T-cell (primary cell): ENCODE data around the gene CTNND2. TPM values are rescaled to one million over a fixed set of nuclear protein-coding genes. Genes with fewer than 3 reads are reported as not detected.

Source experiments
- ATAC-seq, 4 experiments: fragments of 200-7000 bp in 3 of 4; fragments of 150-1000 bp in 1 of 4; cut with Tn5 transposase; replicated peaks in 1 of 4; 1 replicate in 3 of 4; 2 replicates in 1 of 4; pipeline ENCODE4 v1.10.0; 2021; ENCODE audit warnings: moderate library complexity in 3 of 4, mild to moderate bottlenecking in 2 of 4, moderate number of reproducible peaks in 1 of 4
- CTCF ChIA-PET, 2 donors: fragments of 300-600 bp; sonication (Branson Sonifier 250); formaldehyde crosslinking; loops; one replicate each; lab custom pipeline; 2022; ENCODE audit warnings: antibody characterized with exemption in 2 of 2; lab: Charles Lee
- POLR2A ChIA-PET, 2 donors: fragments of 300-600 bp; sonication (Branson Sonifier 250); formaldehyde crosslinking; loops; one replicate each; lab custom pipeline; 2022; ENCODE audit warnings: antibody characterized with exemption in 2 of 2; lab: Charles Lee
- DNase-seq, 35 experiments: peaks; one replicate each; pipeline versions ENCODE4 v3.0.0 to v3.0.0-alpha.2; 2013 to 2023
- H3K27ac ChIP-seq: one replicate; pipeline ENCODE4 v1.5.1; 2013; ENCODE audit warnings: low read length
- H3K27me3 ChIP-seq, 2 experiments: replicated peaks in 1 of 2; 1 replicate in 1 of 2; 2 replicates in 1 of 2; pipeline versions ENCODE4 v1.6.1 to v1.7.0; 2013; ENCODE audit warnings: low read length in 1 of 2, mixed read lengths in 1 of 2; ENCODE audit not compliant: control insufficient read depth in 2 of 2, insufficient read depth in 2 of 2; ENCODE audit errors: extremely low read depth in 1 of 2
- H3K36me3 ChIP-seq, 2 donors: 1 replicate in 1 of 2; 2 replicates in 1 of 2; pipeline versions ENCODE4 v1.6.1 to v1.7.0; 2013; ENCODE audit warnings: low read length in 1 of 2; ENCODE audit not compliant: control insufficient read depth in 2 of 2, insufficient read depth in 1 of 2; ENCODE audit errors: extremely low read depth in 1 of 2
- H3K4me1 ChIP-seq, 2 experiments: 1 replicate in 1 of 2; 2 replicates in 1 of 2; pipeline versions ENCODE4 v1.6.1 to v1.7.0; 2013; ENCODE audit warnings: low read length in 2 of 2, mixed read lengths in 1 of 2; ENCODE audit not compliant: insufficient read depth in 2 of 2, control insufficient read depth in 1 of 2; ENCODE audit errors: extremely low read depth in 1 of 2
- H3K4me3 ChIP-seq, 2 donors: 1 replicate in 1 of 2; 2 replicates in 1 of 2; pipeline versions ENCODE4 v1.5.1 to v1.7.0; 2013; ENCODE audit warnings: mild to moderate bottlenecking in 2 of 2, low read length in 1 of 2, moderate library complexity in 1 of 2; ENCODE audit not compliant: control insufficient read depth in 1 of 2; ENCODE audit errors: extremely low read depth in 1 of 2
- H3K9me3 ChIP-seq: 2 replicates; pipeline ENCODE4 v1.7.0; 2013
- H3K27ac Mint-ChIP-seq, 2 donors: one replicate each; pipeline ENCODE4 v1.8.0; 2020 to 2021; ENCODE audit warnings: mild to moderate bottlenecking in 2 of 2, mixed read lengths in 2 of 2
- H3K27me3 Mint-ChIP-seq, 2 donors: one replicate each; pipeline ENCODE4 v1.8.0; 2021 to 2022; ENCODE audit warnings: mixed read lengths in 2 of 2
- H3K36me3 Mint-ChIP-seq: one replicate; pipeline ENCODE4 v1.8.0; 2021; ENCODE audit warnings: mixed read lengths
- H3K4me1 Mint-ChIP-seq, 3 donors: one replicate each; pipeline ENCODE4 v1.8.0; 2020 to 2022; ENCODE audit warnings: mixed read lengths in 3 of 3, mild to moderate bottlenecking in 1 of 3
- H3K4me3 Mint-ChIP-seq, 3 donors: one replicate each; pipeline ENCODE4 v1.8.0; 2020 to 2022; ENCODE audit warnings: mild to moderate bottlenecking in 3 of 3, mixed read lengths in 3 of 3, moderate library complexity in 3 of 3
- H3K9me3 Mint-ChIP-seq, 3 donors: one replicate each; pipeline ENCODE4 v1.8.0; 2020 to 2022; ENCODE audit warnings: mixed read lengths in 3 of 3
- WGBS: methylation state at CpG from one replicate; pipeline ENCODE4 v1.1.5; 2013; ENCODE audit warnings: missing lambda C conversion rate; ENCODE audit not compliant: insufficient coverage; 5-methylcytosine and 5-hydroxymethylcytosine counted together
- total RNA-seq, 35 experiments: library from RNA in 6 of 35; stranded (reverse) in 6 of 35; fragments of 120-200 nt in 1 of 35; gene quantifications; one replicate each; pipeline versions ENCODE4 v1.2.1 to v1.2.4 and lab custom pipeline; 2013 to 2026

Gene CTNND2
- total RNA-seq, 5 donors from 2014 or later (not counting 1 experiment from before 2014, with no cell fraction given), result 0.22 TPM; not detected in 4

DNA sequence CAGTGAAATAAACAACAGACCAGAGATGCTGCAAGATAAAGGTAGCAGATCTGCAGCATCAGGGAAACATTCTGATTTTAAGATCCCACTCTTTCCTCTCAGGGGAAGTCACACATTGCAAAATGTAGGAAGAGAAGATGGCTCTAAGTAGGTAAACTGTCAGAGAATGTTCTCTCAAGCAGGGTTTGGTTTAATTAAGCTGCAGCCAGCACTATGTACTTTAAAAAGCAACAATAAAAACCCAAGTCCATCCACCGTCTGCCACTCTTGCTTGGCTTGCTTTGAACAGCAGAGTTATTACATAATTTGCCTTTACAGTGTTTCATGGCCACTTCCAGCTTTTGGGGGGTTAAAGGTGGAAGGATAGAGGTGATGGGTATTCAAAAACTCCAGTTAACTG lies 800.0 kb downstream of the CTNND2 start:
- Mint-ChIP-seq H3K4me3 (no peak overlapping the region), H3K9me3 (no peaks in the 10 kb centered on the region), H3K27ac (no peak overlapping the region), H3K36me3 (no peaks in the 10 kb centered on the region), H3K27me3 (no peaks in the 10 kb centered on the region), H3K4me1 (no peaks in the 10 kb centered on the region)
- POLR2A ChIA-PET, result no interaction called here
- no peak overlapping the region for H3K27ac ChIP-seq
- CTCF ChIA-PET, result no interaction called here
- ATAC-seq (no peak), DNase-seq (no peak)
- WGBS, result no CpG with 5 or more reads among the region's 1 CpG
- no peaks in the 10 kb centered on the region for H3K4me1 ChIP-seq
- H3K27me3 ChIP-seq, result no peaks in the 10 kb centered on the region
- no peak overlapping the region for H3K4me3 ChIP-seq
- H3K9me3 ChIP-seq, result no peaks in the 10 kb centered on the region
- no peaks in the 10 kb centered on the region for H3K36me3 ChIP-seq

GRCh38 chr5:11084111-11084510 lies 820.1 kb downstream of the CTNND2 start:
- no peak for DNase-seq
- Histone ChIP-seq H3K36me3 (no peaks in the 10 kb centered on the region), H3K4me3 (no peak overlapping the region), H3K27me3 (peaks cover 0 to 2% of the 10 kb centered on the region in 2 experiments), H3K4me1 (no peaks in the 10 kb centered on the region), H3K9me3 (no peaks in the 10 kb centered on the region), H3K27ac (no peak overlapping the region)
- Mint-ChIP-seq H3K27ac (no peak overlapping the region), H3K36me3 (no peaks in the 10 kb centered on the region), H3K27me3 (peaks cover 3 to 6% of the 10 kb centered on the region in 2 donors), H3K4me3 (no peak overlapping the region), H3K9me3 (peaks cover 0 to 7% (median 3%) of the 10 kb centered on the region in 3 donors), H3K4me1 (no peaks in the 10 kb centered on the region)
- ChIA-PET POLR2A (no interaction called here), CTCF (no interaction called here)
- 71% methylated on average over 3 of the region's 3 CpGs for WGBS
- ATAC-seq, result no peak

GRCh38 chr5:11082404-11082945 lies 821.8 kb downstream of the CTNND2 start:
- H3K27me3 ChIP-seq, result peaks cover 1 to 2% of the 10 kb centered on the region in 2 experiments

DNA sequence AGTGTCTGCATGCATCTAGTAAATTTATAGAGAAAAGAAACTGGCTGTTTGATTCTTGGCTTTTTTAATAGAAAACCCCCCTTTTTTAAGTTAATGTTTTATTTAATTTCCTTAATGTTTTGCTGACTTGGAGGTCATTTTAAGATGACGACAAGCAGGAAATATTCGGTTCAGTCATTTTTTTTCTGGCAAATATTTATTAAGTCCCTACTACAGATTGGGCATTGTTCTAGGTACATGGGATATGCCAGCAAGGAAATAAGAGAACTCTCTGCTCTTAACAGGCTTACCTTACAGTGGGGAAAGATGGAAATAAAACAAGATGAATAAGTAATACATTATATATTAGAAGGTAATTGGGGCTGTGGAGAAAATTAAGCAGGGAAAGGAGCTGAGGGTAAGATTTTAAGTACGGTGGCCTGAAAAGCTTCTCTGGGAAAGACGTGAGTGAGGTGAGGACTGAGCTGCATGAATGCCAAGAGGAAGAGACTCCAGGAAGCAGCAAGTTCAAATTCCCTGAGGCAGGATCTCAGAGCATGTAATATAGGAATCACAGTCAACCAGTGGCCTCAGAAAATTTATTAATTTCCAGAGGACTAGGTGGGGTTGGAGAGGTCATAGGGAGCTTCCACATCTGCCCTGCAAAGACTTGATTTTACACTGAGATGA lies 827.2 kb downstream of the CTNND2 start:
- H3K4me3 Mint-ChIP-seq, result no peak overlapping the region
- H3K27ac Mint-ChIP-seq, result no peak overlapping the region
- H3K9me3 Mint-ChIP-seq, result no peaks in the 10 kb centered on the region
- H3K4me1 Mint-ChIP-seq, result no peaks in the 10 kb centered on the region
- CTCF ChIA-PET, result no interaction called here
- Histone ChIP-seq H3K27ac (no peak overlapping the region), H3K36me3 (no peaks in the 10 kb centered on the region), H3K4me1 (no peaks in the 10 kb centered on the region), H3K27me3 (peaks cover 2 to 5% of the 10 kb centered on the region in 2 experiments), H3K9me3 (no peaks in the 10 kb centered on the region), H3K4me3 (no peak overlapping the region)
- no peaks in the 10 kb centered on the region for H3K36me3 Mint-ChIP-seq
- POLR2A ChIA-PET, result no interaction called here
- peaks cover 7 to 13% of the 10 kb centered on the region in 2 donors for H3K27me3 Mint-ChIP-seq
- DNase-seq, result no peak
- ATAC-seq, result no peak
- 82% methylated on average over 2 of the region's 4 CpGs for WGBS

More at GRCh38 chr5:11082404-11082945, 821.8 kb downstream of the CTNND2 start:
- DNase-seq (no peak), ATAC-seq (no peak)
- no peaks in the 10 kb centered on the region for H3K36me3 ChIP-seq
- no peak overlapping the region for H3K4me3 ChIP-seq
- H3K9me3 ChIP-seq, result no peaks in the 10 kb centered on the region
- H3K4me1 Mint-ChIP-seq, result no peaks in the 10 kb centered on the region
- peaks cover 9 to 10% of the 10 kb centered on the region in 2 donors for H3K27me3 Mint-ChIP-seq
- H3K4me1 ChIP-seq, result no peaks in the 10 kb centered on the region
- H3K27ac Mint-ChIP-seq, result no peak overlapping the region
- no peaks in the 10 kb centered on the region for H3K36me3 Mint-ChIP-seq
- POLR2A ChIA-PET, result no interaction called here
- no peak overlapping the region for H3K4me3 Mint-ChIP-seq
- no peak overlapping the region for H3K27ac ChIP-seq
- CTCF ChIA-PET, result no interaction called here
- 91% methylated on average over 17 of the region's 21 CpGs for WGBS
- peaks cover 0 to 3% (median 0%) of the 10 kb centered on the region in 3 donors for H3K9me3 Mint-ChIP-seq

GRCh38 chr5:11075035-11075805 lies 829.0 kb downstream of the CTNND2 start:
- Mint-ChIP-seq H3K4me3 (no peak overlapping the region), H3K27ac (no peak overlapping the region), H3K27me3 (peaks cover 7 to 13% of the 10 kb centered on the region in 2 donors), H3K9me3 (peaks cover 3 to 5% (median 5%) of the 10 kb centered on the region in 3 donors), H3K4me1 (no peaks in the 10 kb centered on the region), H3K36me3 (no peaks in the 10 kb centered on the region)
- CTCF ChIA-PET, result no interaction called here
- Histone ChIP-seq H3K9me3 (no peaks in the 10 kb centered on the region), H3K4me1 (no peaks in the 10 kb centered on the region), H3K4me3 (no peak overlapping the region), H3K27me3 (peaks cover 2 to 5% of the 10 kb centered on the region in 2 experiments), H3K27ac (no peak overlapping the region), H3K36me3 (no peaks in the 10 kb centered on the region)
- 72% methylated on average over 6 of the region's 12 CpGs for WGBS
- DNase-seq (no peak), ATAC-seq (no peak)
- POLR2A ChIA-PET, result no interaction called here

DNA sequence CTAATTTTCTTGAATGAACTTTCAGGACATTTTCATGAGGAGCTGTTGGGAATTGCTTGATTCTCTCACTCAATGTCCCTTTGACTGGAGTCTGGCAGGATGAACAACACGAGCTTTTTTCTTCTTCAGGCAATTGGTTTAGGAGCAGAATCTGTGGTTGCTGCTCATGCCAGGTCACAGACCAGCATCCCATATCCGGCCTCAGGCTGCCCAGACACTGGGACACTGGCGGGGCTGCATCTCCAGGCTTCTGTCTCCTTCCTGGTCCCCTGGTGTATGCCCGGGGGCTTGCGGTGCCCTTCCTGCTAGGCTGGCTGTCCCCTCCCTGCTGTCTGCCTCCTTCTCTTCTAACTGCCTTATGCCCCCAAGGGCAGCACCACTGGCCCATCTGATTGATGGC lies 831.7 kb downstream of the CTNND2 start:
- H3K9me3 Mint-ChIP-seq, result peaks cover 14 to 18% (median 15%) of the 10 kb centered on the region in 3 donors
- POLR2A ChIA-PET, result no interaction called here
- H3K27ac Mint-ChIP-seq, result no peak overlapping the region

More for the DNA sequence above, 831.7 kb downstream of the CTNND2 start:
- no peak for DNase-seq
- Histone ChIP-seq H3K27me3 (peaks cover 1 to 3% of the 10 kb centered on the region in 2 experiments), H3K9me3 (no peaks in the 10 kb centered on the region), H3K36me3 (no peaks in the 10 kb centered on the region), H3K4me3 (no peak overlapping the region), H3K4me1 (no peaks in the 10 kb centered on the region), H3K27ac (no peak overlapping the region)
- Mint-ChIP-seq H3K36me3 (peaks cover 3% of the 10 kb centered on the region), H3K27me3 (peaks cover 4 to 13% of the 10 kb centered on the region in 2 donors), H3K4me1 (no peaks in the 10 kb centered on the region), H3K4me3 (no peak overlapping the region)
- WGBS, result 74% methylated on average over 4 of the region's 5 CpGs
- no peak for ATAC-seq
- CTCF ChIA-PET, result no interaction called here
